Breast epithelium (tissue), 4 donors: ENCODE measurements around the gene CACNA1F. TPM values are rescaled to one million over a fixed set of nuclear protein-coding genes. Genes with fewer than 3 reads are reported as not detected.

Source experiments
- DNase-seq, 2 donors: peaks; one replicate each; pipeline ENCODE4 v3.0.0-alpha.2; 2019; ENCODE audit warnings: low spot score in 2 of 2
- H3K27ac ChIP-seq, 2 donors: fragments of 200-600 bp; sonication (generic) in 1 of 2; one replicate each; pipeline ENCODE4 v1.5.1; 2016 to 2019; ENCODE audit warnings: mild to moderate bottlenecking in 1 of 2
- H3K27me3 ChIP-seq, 2 donors: fragments of 200-600 bp; sonication (generic) in 1 of 2; one replicate each; pipeline versions ENCODE4 v1.5.1 to v1.6.0; 2017 to 2019; ENCODE audit warnings: control low read depth in 1 of 2, mild to moderate bottlenecking in 1 of 2
- H3K36me3 ChIP-seq: fragments of 200-600 bp; one replicate; pipeline ENCODE4 v1.5.1; 2019
- H3K4me1 ChIP-seq, 2 donors: fragments of 200-600 bp; sonication (generic); one replicate each; pipeline ENCODE4 v1.5.1; 2016 to 2019; ENCODE audit warnings: control low read depth in 1 of 2
- H3K4me3 ChIP-seq, 3 donors: fragments of 200-600 bp; sonication (generic); 1 replicate in 2 of 3; 2 replicates in 1 of 3; pipeline ENCODE4 v1.5.1; 2016 to 2019; ENCODE audit warnings: mild to moderate bottlenecking in 3 of 3, moderate library complexity in 2 of 3
- H3K9me3 ChIP-seq, 2 donors: fragments of 200-600 bp; sonication (generic) in 1 of 2; one replicate each; pipeline ENCODE4 v1.5.1; 2016 to 2019; ENCODE audit warnings: control low read depth in 1 of 2
- POLR2A ChIP-seq: fragments of 450-650 bp; IDR thresholded peaks from one replicate; pipeline ENCODE4 v1.6.1; 2016; ENCODE audit warnings: antibody characterized with exemption, mild to moderate bottlenecking, moderate library complexity
- POLR2AphosphoS5 ChIP-seq, 3 donors: sonication (generic); formaldehyde crosslinking; IDR thresholded peaks; one replicate each; pipeline ENCODE4 v1.6.1; 2017; ENCODE audit warnings: antibody characterized with exemption in 3 of 3
- intact Hi-C: fragments of 100-400 bp; cut with DNase I; formaldehyde crosslinking; loops from one replicate; pipeline ENCODE4 v1.15.1; 2023; ENCODE audit warnings: low total_unique reads
- total RNA-seq, 3 donors: library from RNA; depleted of rRNA; stranded (reverse); fragments of >200 nt; gene quantifications; one replicate each; pipeline ENCODE4 v1.1.0, GENCODE V29; 2016
- TF ChIP-seq, protein P1 (sequence below), 3 donors: fragments of 450-650 bp; IDR thresholded peaks; one replicate each; pipeline ENCODE4 v1.5.1; 2016 to 2017; ENCODE audit warnings: antibody characterized with exemption in 3 of 3, mild to moderate bottlenecking in 3 of 3, moderate library complexity in 3 of 3

Gene CACNA1F
- total RNA-seq, 3 donors from 2014 or later = 0.48 to 1.8 (median 0.66) TPM

DNA sequence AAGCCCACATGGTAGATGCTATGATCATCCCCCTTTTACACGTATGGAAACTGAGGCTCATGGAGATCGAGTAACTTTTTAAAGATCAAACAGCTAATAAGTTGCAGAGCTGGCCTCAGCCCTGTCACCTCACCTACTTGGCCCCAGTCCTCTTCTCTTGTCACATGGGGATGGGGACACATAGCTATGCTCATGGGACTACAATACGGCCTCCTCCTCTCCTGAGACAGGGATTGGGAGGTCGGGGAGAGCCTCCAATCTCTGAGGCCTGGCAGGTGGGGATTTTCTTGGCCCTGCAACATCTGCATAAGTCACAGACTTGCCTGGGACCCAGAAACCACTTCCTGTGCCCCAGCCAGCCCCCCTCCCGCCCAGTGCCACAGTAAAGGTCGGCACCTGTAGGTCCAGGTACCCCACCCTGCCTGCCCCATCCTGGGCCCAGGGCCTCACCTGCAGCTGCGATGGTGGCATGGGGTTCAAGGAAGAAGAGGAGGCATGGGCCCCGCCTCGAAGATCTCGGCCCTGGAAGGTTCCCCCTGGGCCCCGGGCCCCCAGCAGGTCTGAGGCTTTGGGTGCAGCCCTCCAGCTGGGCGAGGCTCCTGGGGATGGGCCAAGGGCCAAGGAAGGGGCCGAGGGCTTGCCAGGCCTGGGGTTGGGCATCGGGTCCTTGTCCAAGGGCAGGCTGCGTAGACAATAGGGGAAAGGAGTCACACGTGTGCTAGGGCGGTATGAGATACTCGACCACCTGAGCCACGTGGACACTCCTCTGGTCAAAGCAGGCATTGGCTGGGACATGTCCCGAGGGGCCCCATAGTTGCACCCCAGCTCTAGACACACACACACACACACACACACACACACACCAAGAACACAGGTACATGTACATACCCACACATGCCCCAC lies 25.0 kb upstream of the CACNA1F start:
- no peaks in the 10 kb centered on the region for H3K9me3 ChIP-seq
- TF ChIP-seq POLR2A (no peak), POLR2AphosphoS5 (IDR thresholded peaks at IDR 0.05) (no peak)
- TF ChIP-seq, protein P1, sequence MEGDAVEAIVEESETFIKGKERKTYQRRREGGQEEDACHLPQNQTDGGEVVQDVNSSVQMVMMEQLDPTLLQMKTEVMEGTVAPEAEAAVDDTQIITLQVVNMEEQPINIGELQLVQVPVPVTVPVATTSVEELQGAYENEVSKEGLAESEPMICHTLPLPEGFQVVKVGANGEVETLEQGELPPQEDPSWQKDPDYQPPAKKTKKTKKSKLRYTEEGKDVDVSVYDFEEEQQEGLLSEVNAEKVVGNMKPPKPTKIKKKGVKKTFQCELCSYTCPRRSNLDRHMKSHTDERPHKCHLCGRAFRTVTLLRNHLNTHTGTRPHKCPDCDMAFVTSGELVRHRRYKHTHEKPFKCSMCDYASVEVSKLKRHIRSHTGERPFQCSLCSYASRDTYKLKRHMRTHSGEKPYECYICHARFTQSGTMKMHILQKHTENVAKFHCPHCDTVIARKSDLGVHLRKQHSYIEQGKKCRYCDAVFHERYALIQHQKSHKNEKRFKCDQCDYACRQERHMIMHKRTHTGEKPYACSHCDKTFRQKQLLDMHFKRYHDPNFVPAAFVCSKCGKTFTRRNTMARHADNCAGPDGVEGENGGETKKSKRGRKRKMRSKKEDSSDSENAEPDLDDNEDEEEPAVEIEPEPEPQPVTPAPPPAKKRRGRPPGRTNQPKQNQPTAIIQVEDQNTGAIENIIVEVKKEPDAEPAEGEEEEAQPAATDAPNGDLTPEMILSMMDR (IDR thresholded peaks at IDR 0.05) = no peak
- no peak overlapping the region for H3K4me3 ChIP-seq
- DNase-seq = no peak
- intact Hi-C loops = no loop called here
- H3K27ac ChIP-seq = no peak overlapping the region
- no peaks in the 10 kb centered on the region for H3K4me1 ChIP-seq
- H3K36me3 ChIP-seq = no peaks in the 10 kb centered on the region
- peaks cover 0 to 53% of the 10 kb centered on the region in 2 donors for H3K27me3 ChIP-seq

DNA sequence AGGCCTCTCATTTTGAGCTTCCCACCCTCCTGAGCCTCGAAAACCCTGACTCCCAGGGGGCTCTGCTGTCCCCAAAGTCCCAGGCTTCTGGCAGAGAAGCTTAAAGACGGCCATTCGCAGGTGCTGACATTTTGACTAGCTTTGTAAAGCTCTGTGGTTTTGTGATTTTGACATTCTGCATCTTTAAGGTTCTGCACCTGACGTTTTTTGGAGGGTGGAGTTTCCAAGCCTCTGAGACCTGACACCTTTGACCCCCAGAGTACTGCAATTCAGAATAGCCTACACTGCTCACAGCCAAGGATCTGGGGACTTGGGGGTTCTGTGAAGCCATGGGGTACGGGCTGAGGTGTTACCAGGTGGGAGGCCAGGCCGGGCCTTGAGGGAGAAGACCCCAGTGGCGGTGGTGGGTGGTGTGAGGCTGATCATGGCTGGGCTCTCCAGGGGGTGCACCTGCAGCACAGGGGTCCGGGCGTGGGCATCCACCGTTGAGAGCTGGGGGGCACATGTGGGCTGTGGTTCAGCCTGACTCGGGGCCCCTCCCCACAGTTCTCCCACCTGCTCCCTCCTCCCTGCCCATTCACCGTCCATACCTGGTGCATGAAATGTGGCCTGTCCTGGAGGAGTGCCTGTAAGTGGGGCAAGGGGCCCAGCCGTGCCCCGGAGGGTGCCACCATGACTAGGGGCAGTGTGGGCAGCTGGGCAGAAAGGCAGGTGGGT lies 24.1 kb upstream of the CACNA1F start:
- no peak for DNase-seq
- H3K36me3 ChIP-seq = no peaks in the 10 kb centered on the region
- H3K27ac ChIP-seq = no peak overlapping the region
- peaks cover 0 to 62% of the 10 kb centered on the region in 2 donors for H3K27me3 ChIP-seq
- intact Hi-C loops = no loop called here
- no peaks in the 10 kb centered on the region for H3K4me1 ChIP-seq
- no peak overlapping the region for H3K4me3 ChIP-seq
- TF ChIP-seq, protein P1 (IDR thresholded peaks at IDR 0.05) = no peak
- no peaks in the 10 kb centered on the region for H3K9me3 ChIP-seq

DNA sequence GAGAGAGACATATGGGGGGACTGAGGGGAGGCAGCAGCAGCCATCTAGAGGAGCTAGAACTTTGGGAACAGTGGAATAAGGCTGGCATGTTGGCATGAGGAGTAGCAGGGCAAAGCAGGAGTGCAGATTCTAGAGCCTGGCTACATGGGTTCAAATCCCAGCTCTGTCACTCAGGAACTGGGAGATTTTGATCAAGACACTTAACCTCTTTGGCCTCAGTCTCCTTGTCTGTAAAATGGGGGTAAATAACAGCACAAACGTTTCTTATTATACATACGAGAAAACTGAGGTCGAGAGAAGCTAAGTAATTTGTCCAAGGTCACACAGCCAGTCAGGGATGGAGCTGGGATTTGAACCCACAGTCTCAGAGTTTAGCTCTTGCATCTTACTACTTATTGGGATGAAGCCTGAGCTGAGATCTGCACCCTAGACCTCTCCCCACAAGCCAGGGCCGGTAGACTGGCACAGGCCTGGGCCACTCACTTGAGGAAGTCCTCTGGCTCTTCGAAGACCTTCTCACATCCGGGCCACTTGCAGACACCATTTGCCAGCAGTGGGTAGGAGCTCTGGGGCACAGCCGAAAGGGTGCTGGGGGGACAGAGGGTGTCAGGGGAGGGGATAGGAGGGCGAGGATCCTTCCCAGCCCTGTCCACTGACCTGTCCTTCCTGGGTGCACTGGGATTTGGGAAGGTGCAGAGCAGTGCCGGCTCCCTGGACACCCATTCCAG lies 23.3 kb upstream of the CACNA1F start:
- no peak for DNase-seq
- Histone ChIP-seq H3K4me3 (no peak overlapping the region), H3K27ac (no peak overlapping the region), H3K4me1 (no peaks in the 10 kb centered on the region), H3K9me3 (no peaks in the 10 kb centered on the region), H3K27me3 (peaks cover 0 to 70% of the 10 kb centered on the region in 2 donors), H3K36me3 (no peaks in the 10 kb centered on the region)
- intact Hi-C loops = no loop called here
- TF ChIP-seq POLR2AphosphoS5 (IDR thresholded peaks at IDR 0.05) = no peak
- TF ChIP-seq, protein P1 (IDR thresholded peaks at IDR 0.05) = no peak
- TF ChIP-seq POLR2A = no peak

DNA sequence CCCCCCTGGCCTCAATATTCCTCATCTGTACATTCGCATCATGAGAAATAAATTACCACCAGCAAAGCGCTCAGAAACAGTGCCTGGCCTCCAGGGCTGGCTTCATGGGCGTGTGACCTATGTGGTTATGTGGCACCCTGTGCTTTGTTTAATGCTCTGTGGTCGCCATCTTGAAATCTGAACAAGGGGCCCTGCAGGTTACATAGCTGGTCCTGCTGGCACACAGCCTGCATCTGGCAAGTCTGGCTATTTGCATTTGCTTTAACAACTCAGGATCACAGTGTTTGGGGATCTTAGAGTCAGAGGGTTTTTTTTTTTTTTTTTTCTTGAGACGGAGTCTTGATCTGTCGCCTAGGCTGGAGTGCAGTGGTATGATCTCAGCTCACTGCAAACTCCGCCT lies 21.5 kb upstream of the CACNA1F start:
- no peak for TF ChIP-seq POLR2AphosphoS5 (IDR thresholded peaks at IDR 0.05)
- TF ChIP-seq, protein P1 (IDR thresholded peaks at IDR 0.05) = no peak
- no peak for TF ChIP-seq POLR2A
- H3K9me3 ChIP-seq = no peaks in the 10 kb centered on the region
- no peak overlapping the region for H3K27ac ChIP-seq
- no peak for DNase-seq
- H3K36me3 ChIP-seq = no peaks in the 10 kb centered on the region
- H3K27me3 ChIP-seq = peaks cover 0 to 63% of the 10 kb centered on the region in 2 donors
- H3K4me3 ChIP-seq = no peak overlapping the region
- no peaks in the 10 kb centered on the region for H3K4me1 ChIP-seq
- intact Hi-C loops = no loop called here
